Astrocyte (in vitro differentiated cells and primary cell): Measurements from ENCODE around the gene KRTAP5-8.
"Not testable (repeated sequence)": the region's sequence is repeated elsewhere in the genome, so short reads cannot be mapped to it uniquely, and the experiment has no call there.

Source experiments
- EZH2 ChIP-seq: IDR thresholded peaks from 2 replicates; pipeline ENCODE4 v1.6.1; 2012; ENCODE audit warnings: mild to moderate bottlenecking, low read length, inconsistent platforms; ENCODE audit not compliant: insufficient read depth
- TF ChIP-seq, protein P1 (sequence below): IDR thresholded peaks from 2 replicates; pipeline ENCODE4 v1.5.1; 2011; ENCODE audit warnings: low read depth, mild to moderate bottlenecking, inconsistent platforms, low read length, moderate library complexity; ENCODE audit not compliant: insufficient read depth

DNA sequence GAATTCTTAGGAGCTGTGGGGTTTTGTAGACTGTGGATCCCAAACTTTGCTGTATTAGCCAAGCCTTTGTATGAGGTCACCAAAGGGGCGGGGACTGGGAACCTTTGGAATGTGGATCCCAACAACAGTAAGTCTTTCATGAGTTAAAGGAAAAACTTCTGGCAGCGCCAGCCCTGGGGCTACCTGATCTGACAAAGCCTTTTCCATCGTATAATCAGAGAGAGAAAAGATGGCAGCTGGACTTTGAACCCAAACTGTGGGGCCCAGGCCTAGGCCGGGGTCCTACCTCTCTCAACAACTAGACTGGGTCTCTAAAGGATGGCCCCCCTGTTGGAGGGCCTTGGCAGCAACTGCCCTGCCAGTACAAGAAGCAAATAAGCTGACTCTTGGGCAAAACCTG, 50.5 kb downstream of the KRTAP5-8 start:
- TF ChIP-seq, protein P1, sequence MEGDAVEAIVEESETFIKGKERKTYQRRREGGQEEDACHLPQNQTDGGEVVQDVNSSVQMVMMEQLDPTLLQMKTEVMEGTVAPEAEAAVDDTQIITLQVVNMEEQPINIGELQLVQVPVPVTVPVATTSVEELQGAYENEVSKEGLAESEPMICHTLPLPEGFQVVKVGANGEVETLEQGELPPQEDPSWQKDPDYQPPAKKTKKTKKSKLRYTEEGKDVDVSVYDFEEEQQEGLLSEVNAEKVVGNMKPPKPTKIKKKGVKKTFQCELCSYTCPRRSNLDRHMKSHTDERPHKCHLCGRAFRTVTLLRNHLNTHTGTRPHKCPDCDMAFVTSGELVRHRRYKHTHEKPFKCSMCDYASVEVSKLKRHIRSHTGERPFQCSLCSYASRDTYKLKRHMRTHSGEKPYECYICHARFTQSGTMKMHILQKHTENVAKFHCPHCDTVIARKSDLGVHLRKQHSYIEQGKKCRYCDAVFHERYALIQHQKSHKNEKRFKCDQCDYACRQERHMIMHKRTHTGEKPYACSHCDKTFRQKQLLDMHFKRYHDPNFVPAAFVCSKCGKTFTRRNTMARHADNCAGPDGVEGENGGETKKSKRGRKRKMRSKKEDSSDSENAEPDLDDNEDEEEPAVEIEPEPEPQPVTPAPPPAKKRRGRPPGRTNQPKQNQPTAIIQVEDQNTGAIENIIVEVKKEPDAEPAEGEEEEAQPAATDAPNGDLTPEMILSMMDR, result not testable (repeated sequence)
- TF ChIP-seq EZH2, result not testable (repeated sequence)
